ENCODE results near the gene CYP11A1.

Gene CYP11A1

DNA sequence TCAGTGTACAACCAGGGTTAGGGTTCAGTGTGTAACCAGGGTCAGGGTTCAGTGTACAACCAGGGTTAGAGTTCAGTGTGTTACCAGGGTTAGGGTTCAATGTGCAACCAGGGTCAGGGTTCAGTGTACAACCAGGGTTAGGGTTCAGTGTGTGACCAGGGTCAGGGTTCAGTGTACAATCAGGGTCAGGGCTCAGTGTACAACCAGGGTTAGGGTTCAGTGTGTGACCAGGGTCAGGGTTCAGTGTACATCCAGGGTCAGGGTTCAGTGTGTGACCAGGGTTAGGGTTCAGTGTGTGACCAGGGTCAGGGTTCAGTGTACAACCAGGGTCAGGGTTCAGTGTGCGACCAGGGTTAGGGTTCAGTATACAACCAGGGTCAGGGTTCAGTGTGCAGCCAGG, 33.3 kb downstream of the CYP11A1 start:
- H3K27me3 ChIP-seq (ENCODE audit: control insufficient read depth, insufficient read depth, low read length, poor library complexity, severe bottlenecking): peaks cover 4% of the 10 kb centered on the region
- no peak overlapping the region for H3K4me3 ChIP-seq (ENCODE audit: insufficient read depth, low read depth, low read length)
- H3K9me3 ChIP-seq (ENCODE audit: control insufficient read depth, low read length): no peaks in the 10 kb centered on the region
- H3K4me1 ChIP-seq (ENCODE audit: control insufficient read depth, insufficient read depth, low read length): no peaks in the 10 kb centered on the region
- H3K27ac ChIP-seq (ENCODE audit: insufficient read depth, low read depth, low read length, poor library complexity, severe bottlenecking): no peak overlapping the region
- 97 to 100% methylated on average over 1 of the region's 1 CpG for WGBS, 2 experiments
- no peaks in the 10 kb centered on the region for H3K36me3 ChIP-seq (ENCODE audit: control insufficient read depth, insufficient read depth, low read length)

- Histone ChIP-seq H3K27ac (ENCODE audit: insufficient read depth, low read depth, low read length, poor library complexity, severe bottlenecking) (no peak overlapping the region), H3K27me3 (ENCODE audit: control insufficient read depth, insufficient read depth, low read length, poor library complexity, severe bottlenecking) (peaks cover 4% of the 10 kb centered on the region), H3K36me3 (ENCODE audit: control insufficient read depth, insufficient read depth, low read length) (no peaks in the 10 kb centered on the region), H3K4me3 (ENCODE audit: insufficient read depth, low read depth, low read length) (no peak overlapping the region), H3K4me1 (ENCODE audit: control insufficient read depth, insufficient read depth, low read length) (peaks cover under 1% of the 10 kb centered on the region), H3K9me3 (ENCODE audit: control insufficient read depth, low read length) (no peaks in the 10 kb centered on the region)
- WGBS, 2 experiments: 92 to 95% methylated on average over 5 of the region's 5 CpGs
Observed at GRCh38 chr15:74333662-74334061, 33.8 kb downstream of the CYP11A1 start.

GRCh38 chr15:74333093-74333492, 34.4 kb downstream of the CYP11A1 start:
- Histone ChIP-seq H3K4me1 (ENCODE audit: control insufficient read depth, insufficient read depth, low read length) (peaks cover 4% of the 10 kb centered on the region), H3K27ac (ENCODE audit: insufficient read depth, low read depth, low read length, poor library complexity, severe bottlenecking) (no peak overlapping the region), H3K36me3 (ENCODE audit: control insufficient read depth, insufficient read depth, low read length) (no peaks in the 10 kb centered on the region), H3K27me3 (ENCODE audit: control insufficient read depth, insufficient read depth, low read length, poor library complexity, severe bottlenecking) (peaks cover 4% of the 10 kb centered on the region), H3K4me3 (ENCODE audit: insufficient read depth, low read depth, low read length) (no peak overlapping the region), H3K9me3 (ENCODE audit: control insufficient read depth, low read length) (no peaks in the 10 kb centered on the region)
- WGBS, 2 experiments: 92% methylated on average over 5 of the region's 5 CpGs

- Histone ChIP-seq H3K4me1 (ENCODE audit: control insufficient read depth, insufficient read depth, low read length) (peaks cover 4% of the 10 kb centered on the region), H3K9me3 (ENCODE audit: control insufficient read depth, low read length) (no peaks in the 10 kb centered on the region), H3K27me3 (ENCODE audit: control insufficient read depth, insufficient read depth, low read length, poor library complexity, severe bottlenecking) (peaks cover 4% of the 10 kb centered on the region), H3K4me3 (ENCODE audit: insufficient read depth, low read depth, low read length) (no peak overlapping the region), H3K27ac (ENCODE audit: insufficient read depth, low read depth, low read length, poor library complexity, severe bottlenecking) (no peak overlapping the region), H3K36me3 (ENCODE audit: control insufficient read depth, insufficient read depth, low read length) (no peaks in the 10 kb centered on the region)
- WGBS, 2 experiments: 94 to 96% methylated on average over 10 of the region's 10 CpGs
Observed at GRCh38 chr15:74332611-74333010, 34.8 kb downstream of the CYP11A1 start.

- H3K27ac ChIP-seq (ENCODE audit: insufficient read depth, low read depth, low read length, poor library complexity, severe bottlenecking): no peak overlapping the region
- WGBS, 2 experiments: 83 to 91% methylated on average over 2 to 3 of the region's 3 CpGs
- H3K27me3 ChIP-seq (ENCODE audit: control insufficient read depth, insufficient read depth, low read length, poor library complexity, severe bottlenecking): peaks cover 4% of the 10 kb centered on the region
- H3K9me3 ChIP-seq (ENCODE audit: control insufficient read depth, low read length): no peaks in the 10 kb centered on the region
- H3K36me3 ChIP-seq (ENCODE audit: control insufficient read depth, insufficient read depth, low read length): no peaks in the 10 kb centered on the region
- H3K4me3 ChIP-seq (ENCODE audit: insufficient read depth, low read depth, low read length): no peak overlapping the region
- peaks cover 4% of the 10 kb centered on the region for H3K4me1 ChIP-seq (ENCODE audit: control insufficient read depth, insufficient read depth, low read length)
Observed at GRCh38 chr15:74332011-74332410, 35.4 kb downstream of the CYP11A1 start.

GRCh38 chr15:74330861-74331408, 36.5 kb downstream of the CYP11A1 start:
- 91 to 94% methylated on average over 11 of the region's 11 CpGs for WGBS, 2 experiments
- Histone ChIP-seq H3K4me1 (ENCODE audit: control insufficient read depth, insufficient read depth, low read length) (peaks cover 4% of the 10 kb centered on the region), H3K9me3 (ENCODE audit: control insufficient read depth, low read length) (no peaks in the 10 kb centered on the region), H3K4me3 (ENCODE audit: insufficient read depth, low read depth, low read length) (no peak overlapping the region), H3K36me3 (ENCODE audit: control insufficient read depth, insufficient read depth, low read length) (no peaks in the 10 kb centered on the region), H3K27ac (ENCODE audit: insufficient read depth, low read depth, low read length, poor library complexity, severe bottlenecking) (no peak overlapping the region), H3K27me3 (ENCODE audit: control insufficient read depth, insufficient read depth, low read length, poor library complexity, severe bottlenecking) (peaks cover 4% of the 10 kb centered on the region)

GRCh38 chr15:74328331-74329056, 39.0 kb downstream of the CYP11A1 start:
- no peaks in the 10 kb centered on the region for H3K9me3 ChIP-seq (ENCODE audit: control insufficient read depth, low read length)
- H3K27ac ChIP-seq (ENCODE audit: insufficient read depth, low read depth, low read length, poor library complexity, severe bottlenecking): no peak overlapping the region
- H3K4me1 ChIP-seq (ENCODE audit: control insufficient read depth, insufficient read depth, low read length): peaks cover 4% of the 10 kb centered on the region
- peaks cover 4% of the 10 kb centered on the region for H3K27me3 ChIP-seq (ENCODE audit: control insufficient read depth, insufficient read depth, low read length, poor library complexity, severe bottlenecking)
- 67 to 75% methylated on average over 10 of the region's 10 CpGs for WGBS, 2 experiments
- no peaks in the 10 kb centered on the region for H3K36me3 ChIP-seq (ENCODE audit: control insufficient read depth, insufficient read depth, low read length)
- H3K4me3 ChIP-seq (ENCODE audit: insufficient read depth, low read depth, low read length): no peak overlapping the region

- H3K4me3 ChIP-seq (ENCODE audit: insufficient read depth, low read depth, low read length): no peak overlapping the region
- 91 to 93% methylated on average over 6 of the region's 6 CpGs for WGBS, 2 experiments
Observed at GRCh38 chr15:74327756-74328155, 39.7 kb downstream of the CYP11A1 start.

GRCh38 chr15:74326746-74327145, 40.7 kb downstream of the CYP11A1 start:
- Histone ChIP-seq H3K27me3 (ENCODE audit: control insufficient read depth, insufficient read depth, low read length, poor library complexity, severe bottlenecking) (peaks cover 4% of the 10 kb centered on the region), H3K4me3 (ENCODE audit: insufficient read depth, low read depth, low read length) (no peak overlapping the region), H3K9me3 (ENCODE audit: control insufficient read depth, low read length) (no peaks in the 10 kb centered on the region), H3K27ac (ENCODE audit: insufficient read depth, low read depth, low read length, poor library complexity, severe bottlenecking) (no peak overlapping the region), H3K4me1 (ENCODE audit: control insufficient read depth, insufficient read depth, low read length) (peaks cover 4% of the 10 kb centered on the region), H3K36me3 (ENCODE audit: control insufficient read depth, insufficient read depth, low read length) (no peaks in the 10 kb centered on the region)
- WGBS, 2 experiments: 63 to 67% methylated on average over 4 of the region's 4 CpGs

More at GRCh38 chr15:74327756-74328155, 39.7 kb downstream of the CYP11A1 start:
- no peaks in the 10 kb centered on the region for H3K9me3 ChIP-seq (ENCODE audit: control insufficient read depth, low read length)
- no peak overlapping the region for H3K27ac ChIP-seq (ENCODE audit: insufficient read depth, low read depth, low read length, poor library complexity, severe bottlenecking)
- peaks cover 4% of the 10 kb centered on the region for H3K27me3 ChIP-seq (ENCODE audit: control insufficient read depth, insufficient read depth, low read length, poor library complexity, severe bottlenecking)
- no peaks in the 10 kb centered on the region for H3K36me3 ChIP-seq (ENCODE audit: control insufficient read depth, insufficient read depth, low read length)
- H3K4me1 ChIP-seq (ENCODE audit: control insufficient read depth, insufficient read depth, low read length): peaks cover 4% of the 10 kb centered on the region

- Histone ChIP-seq H3K36me3 (ENCODE audit: control insufficient read depth, insufficient read depth, low read length) (no peaks in the 10 kb centered on the region), H3K27me3 (ENCODE audit: control insufficient read depth, insufficient read depth, low read length, poor library complexity, severe bottlenecking) (no peaks in the 10 kb centered on the region), H3K4me3 (ENCODE audit: insufficient read depth, low read depth, low read length) (no peak overlapping the region), H3K9me3 (ENCODE audit: control insufficient read depth, low read length) (no peaks in the 10 kb centered on the region), H3K4me1 (ENCODE audit: control insufficient read depth, insufficient read depth, low read length) (peaks cover 4% of the 10 kb centered on the region), H3K27ac (ENCODE audit: insufficient read depth, low read depth, low read length, poor library complexity, severe bottlenecking) (no peak overlapping the region)
- 71 to 85% methylated on average over 3 of the region's 3 CpGs for WGBS, 2 experiments
Observed at GRCh38 chr15:74324714-74325113, 42.7 kb downstream of the CYP11A1 start.
